ENCODE data around the gene ZNF280A.

Gene ZNF280A, protein sequence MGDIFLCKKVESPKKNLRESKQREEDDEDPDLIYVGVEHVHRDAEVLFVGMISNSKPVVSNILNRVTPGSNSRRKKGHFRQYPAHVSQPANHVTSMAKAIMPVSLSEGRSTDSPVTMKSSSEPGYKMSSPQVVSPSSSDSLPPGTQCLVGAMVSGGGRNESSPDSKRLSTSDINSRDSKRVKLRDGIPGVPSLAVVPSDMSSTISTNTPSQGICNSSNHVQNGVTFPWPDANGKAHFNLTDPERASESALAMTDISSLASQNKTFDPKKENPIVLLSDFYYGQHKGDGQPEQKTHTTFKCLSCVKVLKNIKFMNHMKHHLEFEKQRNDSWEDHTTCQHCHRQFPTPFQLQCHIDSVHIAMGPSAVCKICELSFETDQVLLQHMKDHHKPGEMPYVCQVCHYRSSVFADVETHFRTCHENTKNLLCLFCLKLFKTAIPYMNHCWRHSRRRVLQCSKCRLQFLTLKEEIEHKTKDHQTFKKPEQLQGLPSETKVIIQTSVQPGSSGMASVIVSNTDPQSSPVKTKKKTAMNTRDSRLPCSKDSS

DNA sequence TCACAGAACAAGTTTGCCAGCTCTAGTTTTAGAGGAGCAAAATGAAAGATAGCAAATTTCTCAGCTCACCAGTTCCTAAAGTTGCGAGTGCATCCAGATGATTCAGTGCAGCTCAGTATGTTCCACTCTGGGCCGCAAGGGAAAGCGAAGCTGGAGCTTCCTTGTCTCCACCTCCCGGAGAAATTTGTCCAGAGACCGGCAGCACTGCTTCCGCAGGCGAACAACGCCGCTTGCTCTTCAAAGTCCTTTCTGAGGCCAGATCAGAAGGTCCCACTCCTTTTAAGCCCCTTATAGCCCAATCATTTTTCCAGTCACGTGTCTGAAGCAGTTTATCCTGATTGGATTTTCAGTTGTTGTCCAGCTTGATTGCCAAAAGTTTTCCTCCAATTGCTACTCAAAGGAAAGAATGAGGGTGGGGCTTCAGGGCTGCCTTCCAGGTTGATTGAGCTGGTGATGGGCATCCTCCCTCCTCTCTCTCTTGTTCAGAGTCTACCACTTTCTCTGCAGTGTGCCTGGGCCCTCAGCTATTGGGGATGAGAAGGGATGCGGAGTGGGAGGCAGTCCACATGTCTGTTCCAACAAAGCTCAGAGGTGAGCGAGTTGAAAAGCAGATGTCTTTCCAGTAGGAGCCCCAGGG lies at the start of gene ZNF280A:
Gene ZNF280A, minus strand, starts transcription at position 251 of the 637 bp plus-strand sequence. CDS start 4,640 bp downstream, outside the sequence.
- no peak for DNase-seq

GRCh38 chr22:22569218-22569617 lies 49.1 kb upstream of the ZNF280A start:
- no peak for DNase-seq

- no peak for DNase-seq
Measured at GRCh38 chr22:22565981-22566380, 45.9 kb upstream of the ZNF280A start.

GRCh38 chr22:22558972-22559603 lies 39.0 kb upstream of the ZNF280A start, which contains the start of gene PRAME:
TSS of gene PRAME (minus strand) at chr22:22559265. CDS start at chr22:22556832, 2,433 bp downstream.
- peak; percentile 81 for DNase-seq

DNA sequence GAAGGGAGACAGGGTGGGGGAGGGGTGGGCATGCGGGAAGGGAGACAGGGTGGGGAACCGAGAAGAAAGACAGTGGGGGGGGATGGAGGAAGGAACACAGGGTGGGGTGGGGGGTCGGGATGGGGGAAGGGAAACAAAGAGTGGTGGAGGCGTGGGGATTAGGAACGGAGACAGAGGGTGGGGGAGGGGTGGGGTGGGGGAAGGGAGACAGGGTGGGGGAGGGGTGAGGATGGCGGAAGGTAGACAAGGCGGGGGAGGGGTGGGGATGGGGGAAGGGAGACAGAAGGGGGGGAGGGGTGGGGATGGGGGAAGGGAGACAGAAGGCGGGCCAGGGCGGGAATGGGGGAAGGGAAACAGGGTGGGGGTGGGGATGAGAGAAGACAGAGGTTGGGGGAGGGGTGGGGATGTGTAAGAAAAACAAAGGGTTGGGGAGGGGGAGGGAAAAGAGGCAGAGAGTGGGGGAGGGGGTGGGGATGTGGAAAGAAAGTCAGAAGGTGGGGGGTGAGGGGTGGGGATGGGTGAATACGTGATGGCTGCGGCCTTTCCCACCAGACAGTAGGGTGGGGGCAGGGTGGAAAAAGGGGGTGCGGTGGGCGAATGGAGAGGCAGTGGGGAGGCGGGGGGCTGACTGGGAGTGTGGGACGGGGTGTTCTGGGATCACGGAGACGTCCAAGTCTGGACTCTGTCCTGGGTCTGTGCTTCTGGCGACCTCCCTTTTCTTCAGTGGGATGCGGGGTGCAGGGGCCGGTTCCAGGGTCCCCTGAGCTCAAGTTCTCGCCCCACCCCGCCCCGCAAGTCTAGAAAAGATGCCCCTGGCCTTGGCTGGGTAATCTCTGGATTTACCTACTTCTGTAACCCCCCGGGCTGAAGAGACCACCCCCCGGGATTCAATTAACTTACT lies 38.3 kb upstream of the ZNF280A start:
- DNase-seq = no peak

DNA sequence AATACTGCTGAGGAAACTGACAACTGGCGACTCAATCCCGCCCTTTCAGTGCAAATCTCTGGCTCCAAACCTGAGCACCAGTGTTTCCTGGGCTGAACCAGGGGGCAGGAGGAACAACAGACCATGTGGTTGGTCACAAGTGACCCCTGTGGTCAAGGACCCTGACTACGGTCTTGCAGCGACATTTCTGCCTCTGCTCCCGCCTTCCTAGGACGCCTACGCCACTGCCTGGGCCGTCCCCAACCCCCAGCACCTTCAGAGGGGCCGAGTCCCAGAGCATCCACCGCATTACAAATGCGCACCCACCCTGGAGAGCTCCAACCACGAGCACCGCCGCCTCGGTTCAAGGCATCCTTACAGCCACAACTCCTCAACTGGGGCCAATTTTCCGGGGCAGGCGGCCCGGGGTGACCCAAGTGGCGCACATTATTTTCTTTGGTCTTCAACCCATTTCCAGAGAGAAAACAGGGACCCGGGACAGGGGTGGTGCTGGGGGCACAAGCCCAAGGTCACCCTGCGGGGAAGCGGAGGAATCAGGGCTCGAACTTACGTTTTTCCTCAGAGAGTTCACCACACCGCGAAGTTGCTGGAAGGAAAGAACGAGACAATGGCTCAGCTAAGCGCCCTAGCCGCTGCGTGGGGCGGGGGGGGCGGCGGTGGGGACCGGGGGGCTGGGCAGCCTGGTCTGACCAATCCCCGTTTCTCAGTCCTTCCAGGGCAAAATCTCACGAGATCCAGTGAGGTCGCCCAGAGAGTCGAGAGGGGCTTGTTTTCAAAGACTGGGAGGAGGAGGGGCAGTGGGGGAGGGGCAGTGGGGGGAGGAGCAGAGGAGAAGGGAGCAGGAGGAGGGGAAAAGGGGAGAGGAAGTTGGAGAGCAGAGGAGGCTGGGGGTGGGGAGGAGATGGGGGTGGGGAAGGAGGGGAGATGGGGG lies 37.2 kb upstream of the ZNF280A start:
- DNase-seq = no peak

DNA sequence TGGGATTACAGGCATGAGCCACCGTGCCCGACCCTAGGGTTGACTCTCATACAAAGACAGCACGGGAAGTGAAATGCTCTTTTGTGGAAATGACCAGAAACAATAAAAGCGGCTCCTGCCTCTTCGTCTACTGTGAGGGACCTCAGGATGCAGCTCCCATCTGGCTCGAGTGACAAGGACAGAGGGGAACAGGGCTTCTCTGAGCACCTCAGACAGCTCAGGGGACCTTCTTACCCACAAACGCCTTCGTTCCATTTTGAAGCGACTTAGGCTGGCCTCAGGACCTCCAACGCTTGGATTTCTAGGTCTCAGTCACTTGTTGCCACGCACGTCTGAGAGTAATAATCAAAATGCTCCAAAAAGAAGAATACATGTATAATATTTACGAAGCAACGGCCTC lies 36.5 kb upstream of the ZNF280A start:
- DNase-seq = no peak

DNA sequence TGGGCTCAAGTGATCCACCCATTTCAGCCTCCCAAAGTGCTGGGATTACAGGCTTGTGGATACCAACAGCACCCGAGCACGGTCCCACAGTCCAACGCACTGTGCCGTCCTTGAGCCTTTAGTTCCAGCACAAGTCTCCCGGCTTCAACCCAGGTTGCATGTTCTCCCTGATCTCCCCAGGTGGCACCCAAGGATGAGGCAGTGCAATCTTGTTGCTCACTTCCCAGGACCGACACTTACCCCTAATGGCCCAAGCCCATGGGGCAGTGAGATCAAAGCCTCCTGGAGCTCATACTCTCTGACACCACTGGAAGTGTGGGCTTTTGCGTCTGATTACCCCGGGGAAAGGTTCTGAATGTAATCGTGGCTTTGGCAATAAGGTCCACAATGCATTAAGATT lies 35.5 kb upstream of the ZNF280A start:
- DNase-seq = no peak

DNA sequence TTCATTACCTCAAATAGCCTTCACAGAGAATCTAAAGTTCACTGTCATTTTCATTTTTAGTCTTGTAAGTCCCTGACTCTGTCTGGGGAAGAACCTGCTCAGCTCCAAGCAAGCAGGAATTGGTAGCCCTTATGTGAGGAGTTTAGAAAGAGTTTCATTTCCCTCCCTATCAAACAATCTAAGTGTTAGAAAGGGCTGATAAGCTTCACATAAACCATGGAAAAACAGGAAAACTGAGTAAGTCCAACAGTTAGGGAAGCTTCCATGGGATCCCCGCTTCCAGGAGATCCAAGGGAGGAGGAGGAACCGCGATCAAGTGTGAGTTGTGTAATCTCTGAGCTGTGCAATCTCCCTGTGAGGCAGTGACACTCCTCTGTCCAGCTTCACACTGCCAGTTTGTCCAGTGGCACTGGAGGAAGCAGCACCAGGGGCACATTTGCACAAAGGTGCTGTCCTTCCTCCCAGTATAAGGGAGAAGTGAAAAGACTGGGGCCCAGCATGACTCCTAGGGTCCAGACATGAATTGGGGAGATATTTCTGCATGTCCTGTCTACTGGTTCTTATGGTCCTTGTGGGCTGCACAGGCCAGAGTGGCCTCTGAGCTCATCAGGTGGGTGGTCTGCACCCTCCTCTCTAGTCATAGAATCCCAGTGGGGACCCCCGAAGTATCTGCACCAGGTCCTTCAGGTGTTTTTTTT lies 34.7 kb upstream of the ZNF280A start:
- no peak for DNase-seq

DNA sequence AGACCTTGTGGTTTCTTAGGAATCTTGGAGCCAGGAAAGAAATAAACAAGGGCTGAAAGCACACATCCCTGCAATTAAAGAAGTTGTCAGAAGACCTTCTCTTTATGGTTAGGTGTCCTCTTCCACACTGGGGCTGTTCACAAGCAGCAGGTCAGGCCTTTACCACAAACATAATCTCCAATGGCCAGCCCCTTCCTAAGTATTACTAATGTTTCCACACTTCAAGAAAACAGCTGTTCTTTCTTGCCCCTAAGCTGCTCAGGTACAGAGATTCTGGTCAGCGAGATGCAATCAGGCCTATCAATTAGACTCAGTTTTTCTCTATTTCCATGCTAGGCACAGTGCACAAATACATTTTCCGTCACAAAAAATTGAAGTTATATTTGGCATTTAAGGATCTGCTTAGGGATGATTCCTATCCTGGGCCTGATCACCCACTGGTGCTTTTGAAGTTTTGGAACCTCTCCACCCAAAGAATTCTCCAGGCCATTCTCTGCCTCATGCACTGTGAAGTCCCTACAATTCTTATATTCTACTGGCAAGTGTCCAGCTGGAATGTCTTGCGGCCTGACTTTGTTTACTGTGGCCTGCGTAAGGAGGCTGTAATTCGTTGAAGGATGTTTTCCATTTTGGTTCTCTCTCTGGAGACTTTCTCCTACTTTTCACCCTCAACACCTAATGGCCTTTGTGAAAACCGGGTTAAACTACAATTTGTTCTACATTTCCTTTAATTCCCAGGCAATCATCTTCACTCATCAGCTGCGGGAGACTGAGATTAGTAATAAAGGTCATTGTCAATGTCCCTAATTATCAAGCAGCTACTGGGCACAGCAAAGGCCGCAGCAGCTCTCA lies 33.9 kb upstream of the ZNF280A start:
- no peak for DNase-seq

DNA sequence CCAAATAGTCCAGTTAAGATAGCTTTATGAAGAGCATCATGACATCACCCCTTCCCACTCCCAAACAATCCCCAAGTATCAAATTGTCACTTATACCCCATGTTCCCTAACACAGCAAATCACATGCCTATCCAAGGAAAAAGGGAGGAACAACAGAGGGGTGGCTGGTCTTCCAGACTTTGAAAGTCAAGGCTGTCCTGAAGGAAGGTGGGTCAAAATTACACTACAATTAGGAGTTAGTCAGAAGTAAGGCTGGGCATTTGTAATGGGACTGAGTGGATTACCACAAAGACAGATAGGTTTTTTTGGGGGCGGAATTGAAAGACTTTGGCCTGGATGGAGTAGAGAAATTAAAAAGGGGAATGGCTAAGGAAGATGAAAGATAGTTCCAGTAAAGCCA lies 33.1 kb upstream of the ZNF280A start:
- no peak for DNase-seq

- no peak for DNase-seq
Measured at GRCh38 chr22:22552630-22553029, 32.6 kb upstream of the ZNF280A start.

GRCh38 chr22:22550789-22551434 lies 30.8 kb upstream of the ZNF280A start:
- no peak for DNase-seq

GRCh38 chr22:22548910-22549309 lies 28.8 kb upstream of the ZNF280A start:
- DNase-seq = no peak

GRCh38 chr22:22548317-22548716 lies 28.2 kb upstream of the ZNF280A start:
- DNase-seq = no peak

DNA sequence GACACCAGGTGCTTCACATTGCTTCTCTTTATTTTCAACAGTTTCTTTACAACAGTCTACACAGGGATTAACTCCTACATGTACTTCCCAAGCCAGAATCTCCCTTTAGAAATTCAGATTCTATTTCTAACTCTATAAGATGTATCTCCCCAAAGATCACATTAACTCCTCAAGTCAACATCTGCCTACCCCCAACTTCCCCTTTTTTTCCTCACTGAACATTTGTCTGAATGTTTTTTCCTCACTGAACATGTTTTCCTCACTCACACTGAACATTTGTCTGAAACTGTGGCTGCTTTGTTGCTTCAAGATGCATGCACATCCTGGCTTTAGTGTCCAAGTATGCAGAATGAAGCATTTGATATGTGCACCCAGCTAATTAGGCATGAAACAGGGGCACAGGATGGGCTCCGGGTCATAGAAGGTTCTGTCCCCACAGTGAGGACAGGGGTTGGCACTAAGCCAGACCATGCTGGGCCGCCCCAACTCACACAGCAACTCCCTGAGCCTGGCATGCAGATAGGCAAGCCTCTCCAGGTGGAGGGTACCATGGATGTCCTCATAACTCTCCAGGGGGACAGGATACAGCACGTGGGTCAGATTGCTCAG lies 27.7 kb upstream of the ZNF280A start:
- no peak for DNase-seq

GRCh38 chr22:22547226-22547625 lies 27.2 kb upstream of the ZNF280A start:
- no peak for DNase-seq

DNA sequence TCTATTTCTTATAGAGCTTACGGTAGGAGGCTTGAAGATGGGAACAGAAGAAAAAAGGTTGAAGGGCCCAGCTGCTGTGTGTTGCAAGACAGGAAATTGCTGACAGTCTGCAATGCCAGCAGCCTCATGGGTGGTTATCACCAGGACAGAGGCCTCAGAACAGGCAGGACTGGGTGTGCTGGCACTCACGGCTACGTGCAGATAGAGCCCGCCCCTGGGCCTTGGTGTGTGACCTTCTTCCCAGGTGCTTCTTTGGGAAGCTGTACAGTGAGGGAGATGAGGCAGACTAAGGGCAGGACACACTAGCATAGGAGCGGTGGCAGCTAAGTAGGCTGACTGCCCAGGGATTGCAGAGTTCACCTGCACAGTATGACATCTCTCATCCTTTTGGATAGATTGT lies 26.4 kb upstream of the ZNF280A start:
- DNase-seq = peak; percentile 2

DNA sequence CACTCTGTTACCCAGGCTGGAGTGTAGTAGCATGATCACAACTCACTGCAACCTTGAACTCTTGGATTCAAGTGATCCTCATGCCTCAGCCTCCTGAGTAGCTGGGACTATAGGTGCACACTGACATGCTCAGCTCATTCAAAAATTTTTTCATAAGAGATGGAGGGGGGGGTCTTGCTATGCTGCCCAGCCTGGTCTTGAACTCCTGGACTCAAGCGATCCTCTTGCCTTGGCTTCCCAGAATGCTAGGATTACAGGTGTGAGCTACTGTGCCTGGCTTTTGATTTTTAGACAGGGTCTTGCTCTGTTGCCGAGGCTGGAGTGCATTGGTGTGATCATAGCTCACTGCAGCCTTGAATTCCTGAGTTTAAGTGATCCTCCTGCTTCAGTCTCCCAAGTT lies 25.0 kb upstream of the ZNF280A start:
- no peak for DNase-seq
